NCI-H748 treated with DMSO at 0.1 percent for 48 hours (cell line): ENCODE data around the gene WDR18.
"Not testable (repeated sequence)": the region's sequence is repeated elsewhere in the genome, so short reads cannot be mapped to it uniquely, and the experiment has no call there.

Experiments
- DNase-seq: peaks from one replicate; lab custom pipeline; 2025; lab: John Stamatoyannopoulos, UW

Gene WDR18

DNA sequence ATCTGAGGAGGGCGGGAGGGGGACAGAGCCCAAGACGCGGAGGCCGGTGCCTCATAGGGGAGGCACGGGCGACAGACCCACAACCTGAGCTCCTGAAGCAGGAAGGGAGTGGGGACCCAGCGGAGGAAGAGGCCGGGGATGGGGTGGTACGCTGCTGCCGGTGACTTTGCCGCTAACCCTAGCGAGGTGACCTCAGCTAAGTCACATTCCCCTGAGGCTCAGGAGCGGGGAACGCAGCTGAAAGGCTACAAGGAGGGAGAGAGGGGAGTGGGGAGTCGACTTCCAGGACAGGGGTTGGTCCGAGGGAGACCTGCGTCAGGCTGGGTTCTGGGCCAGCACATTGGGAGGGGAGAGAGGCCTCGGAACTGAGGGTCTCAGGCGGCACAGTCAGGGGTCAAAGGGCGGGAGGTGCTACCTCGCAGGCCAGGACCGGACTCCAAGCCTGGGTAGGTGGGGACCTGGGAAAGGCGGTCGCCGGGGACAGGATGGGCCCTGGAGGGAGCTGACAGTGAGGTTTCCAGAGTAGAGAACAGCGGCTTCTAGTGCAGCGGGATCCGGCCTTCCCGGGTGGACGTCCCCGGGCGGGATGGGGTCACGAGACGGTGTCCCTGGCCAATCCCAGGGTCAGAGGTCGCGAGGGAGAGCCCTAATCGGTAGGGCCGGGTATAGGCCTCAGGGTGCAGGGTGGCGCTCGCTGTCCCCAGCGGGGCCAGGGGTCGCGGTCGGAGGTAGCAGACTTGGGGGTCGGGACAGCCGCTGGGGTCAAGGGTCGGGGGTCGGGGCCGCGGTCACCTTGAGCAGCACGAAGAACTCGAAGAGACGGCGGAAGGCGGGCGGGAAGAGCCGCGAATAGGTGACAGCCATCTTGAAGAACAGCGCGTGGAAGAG, 36.1 kb downstream of the WDR18 start:
- DNase-seq = no peak

GRCh38 chr19:1020868-1021425, 36.8 kb downstream of the WDR18 start, which contains the start of gene TMEM259:
TMEM259 (minus strand) TSS chr19:1021123; CDS start chr19:1020996, 127 bp downstream.
- DNase-seq = peak; percentile 77

- DNase-seq = not testable (repeated sequence)
Observed at GRCh38 chr19:1023883-1024188, 39.7 kb downstream of the WDR18 start.

- not testable (repeated sequence) for DNase-seq
Observed at GRCh38 chr19:1025080-1025479, 40.9 kb downstream of the WDR18 start.

- no peak for DNase-seq
Observed at GRCh38 chr19:1025960-1026782, 42.0 kb downstream of the WDR18 start, which contains the start of gene CNN2. CNN2 (plus strand) TSS chr19:1026608; CDS start chr19:1026662, 54 bp downstream.

DNA sequence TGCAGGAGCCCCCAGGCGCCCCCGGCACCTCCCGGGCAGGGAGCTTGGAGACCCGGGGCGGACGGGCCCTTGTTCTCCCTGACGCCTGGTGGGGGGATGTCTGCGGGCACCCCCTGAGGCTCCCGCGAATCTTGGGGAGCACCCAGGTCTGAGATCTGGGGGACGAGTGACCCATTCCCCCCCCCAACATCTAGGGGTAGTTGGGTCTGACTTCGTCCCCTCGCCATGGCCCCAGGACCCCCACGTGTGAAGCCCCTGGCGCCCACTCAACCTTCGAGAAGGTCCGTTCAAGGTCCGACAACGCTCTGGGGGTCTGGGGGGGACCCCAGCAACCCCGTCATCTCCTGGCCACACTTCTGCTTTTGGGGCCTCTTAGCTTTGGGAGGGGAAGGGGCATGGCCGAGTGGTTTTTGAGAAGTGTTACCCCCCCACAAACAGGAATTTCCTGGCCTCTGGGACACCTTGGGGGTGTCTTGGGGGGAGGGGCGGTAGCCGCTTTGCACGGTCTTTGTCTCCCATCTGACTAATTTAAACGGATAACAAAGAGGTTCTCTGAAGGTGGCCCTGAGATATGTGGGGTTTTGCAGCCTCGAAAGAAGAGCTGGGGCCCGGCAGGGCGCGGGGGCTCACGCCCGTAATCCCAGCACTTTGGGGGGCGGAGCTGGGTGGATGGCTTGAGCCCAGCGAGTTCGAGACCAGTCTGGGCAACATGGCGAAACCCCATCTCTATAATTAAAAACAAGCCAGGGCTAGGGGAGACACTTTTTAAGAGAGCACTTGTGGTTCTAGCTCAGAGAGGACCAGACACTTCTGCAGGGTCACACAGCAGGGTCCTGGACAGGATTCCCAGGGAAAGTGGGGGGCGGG, 42.9 kb downstream of the WDR18 start:
- no peak for DNase-seq

- no peak for DNase-seq
Observed at GRCh38 chr19:1027650-1028061, 43.5 kb downstream of the WDR18 start.

- DNase-seq = peak; percentile 8
Observed at GRCh38 chr19:1028062-1028926, 44.1 kb downstream of the WDR18 start.

DNA sequence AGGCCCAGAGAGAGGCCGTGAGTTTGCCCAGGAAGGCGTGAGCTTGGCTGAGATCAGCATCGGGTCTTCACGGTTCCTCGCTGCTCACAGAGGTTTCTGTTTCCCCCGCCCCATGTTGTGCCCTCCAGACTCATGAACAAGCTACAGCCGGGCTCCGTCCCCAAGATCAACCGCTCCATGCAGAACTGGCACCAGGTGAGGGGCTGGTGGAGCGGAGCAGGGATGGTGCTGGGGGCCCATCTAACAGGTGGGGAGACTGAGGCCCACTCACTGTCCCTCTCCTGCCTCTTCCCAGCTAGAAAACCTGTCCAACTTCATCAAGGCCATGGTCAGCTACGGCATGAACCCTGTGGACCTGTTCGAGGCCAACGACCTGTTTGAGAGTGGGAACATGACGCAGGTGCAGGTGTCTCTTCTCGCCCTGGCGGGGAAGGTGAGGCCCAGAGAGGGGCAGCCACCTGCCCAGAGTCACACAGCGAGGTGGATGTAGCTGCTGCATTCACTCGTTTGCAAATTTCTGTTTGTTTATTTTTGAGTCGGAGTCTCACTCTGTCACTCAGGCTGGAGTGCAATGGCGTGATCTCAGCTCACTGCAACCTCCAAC, 48.2 kb downstream of the WDR18 start:
- DNase-seq = no peak

GRCh38 chr19:1035998-1036621, 52.0 kb downstream of the WDR18 start:
- no peak for DNase-seq

DNA sequence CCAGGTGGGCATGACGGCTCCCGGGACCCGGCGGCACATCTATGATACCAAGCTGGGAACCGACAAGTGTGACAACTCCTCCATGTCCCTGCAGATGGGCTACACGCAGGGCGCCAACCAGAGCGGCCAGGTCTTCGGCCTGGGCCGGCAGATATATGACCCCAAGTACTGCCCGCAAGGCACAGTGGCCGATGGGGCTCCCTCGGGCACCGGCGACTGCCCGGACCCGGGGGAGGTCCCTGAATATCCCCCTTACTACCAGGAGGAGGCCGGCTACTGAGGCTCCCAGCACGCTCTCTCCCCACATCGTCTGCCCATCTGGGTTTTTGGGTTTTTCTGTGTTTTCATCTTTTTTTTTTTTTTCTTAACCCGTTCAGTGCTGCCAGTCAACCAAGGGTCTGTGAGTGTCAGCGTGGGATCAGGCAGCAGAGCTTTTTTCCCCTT, 53.5 kb downstream of the WDR18 start:
- no peak for DNase-seq

DNA sequence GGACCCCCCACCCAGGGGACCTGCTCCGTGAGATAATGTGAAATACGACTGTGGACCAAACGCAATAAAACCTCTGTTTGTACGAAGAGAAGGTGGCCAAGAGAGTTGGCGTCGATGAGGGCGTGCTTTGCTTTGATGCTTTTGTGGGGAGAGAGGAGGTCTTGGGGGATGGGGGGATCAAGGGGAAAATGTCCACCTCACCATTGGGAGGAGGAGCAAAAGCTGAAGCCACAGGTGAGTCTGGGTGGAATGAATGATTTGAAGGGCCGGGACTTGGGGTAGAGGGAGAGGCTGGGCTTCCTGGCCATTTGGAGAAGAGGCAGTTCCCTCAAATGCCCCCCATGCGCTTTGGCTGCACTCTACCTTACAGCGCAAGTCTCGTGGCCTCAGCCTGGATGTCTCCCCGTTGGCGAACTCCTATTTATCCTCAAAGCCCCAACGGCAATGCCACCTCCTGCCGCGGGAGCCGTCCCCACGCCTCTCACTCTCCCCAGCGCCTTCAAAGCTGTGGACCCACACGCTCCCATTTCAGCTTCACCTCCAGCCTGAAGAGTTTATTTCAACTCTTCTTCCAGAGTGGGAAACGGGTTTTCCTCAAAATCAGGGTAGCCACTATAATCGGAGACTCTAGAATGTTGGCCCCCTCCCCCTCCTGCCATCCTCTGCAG, 55.0 kb downstream of the WDR18 start:
- no peak for DNase-seq

DNA sequence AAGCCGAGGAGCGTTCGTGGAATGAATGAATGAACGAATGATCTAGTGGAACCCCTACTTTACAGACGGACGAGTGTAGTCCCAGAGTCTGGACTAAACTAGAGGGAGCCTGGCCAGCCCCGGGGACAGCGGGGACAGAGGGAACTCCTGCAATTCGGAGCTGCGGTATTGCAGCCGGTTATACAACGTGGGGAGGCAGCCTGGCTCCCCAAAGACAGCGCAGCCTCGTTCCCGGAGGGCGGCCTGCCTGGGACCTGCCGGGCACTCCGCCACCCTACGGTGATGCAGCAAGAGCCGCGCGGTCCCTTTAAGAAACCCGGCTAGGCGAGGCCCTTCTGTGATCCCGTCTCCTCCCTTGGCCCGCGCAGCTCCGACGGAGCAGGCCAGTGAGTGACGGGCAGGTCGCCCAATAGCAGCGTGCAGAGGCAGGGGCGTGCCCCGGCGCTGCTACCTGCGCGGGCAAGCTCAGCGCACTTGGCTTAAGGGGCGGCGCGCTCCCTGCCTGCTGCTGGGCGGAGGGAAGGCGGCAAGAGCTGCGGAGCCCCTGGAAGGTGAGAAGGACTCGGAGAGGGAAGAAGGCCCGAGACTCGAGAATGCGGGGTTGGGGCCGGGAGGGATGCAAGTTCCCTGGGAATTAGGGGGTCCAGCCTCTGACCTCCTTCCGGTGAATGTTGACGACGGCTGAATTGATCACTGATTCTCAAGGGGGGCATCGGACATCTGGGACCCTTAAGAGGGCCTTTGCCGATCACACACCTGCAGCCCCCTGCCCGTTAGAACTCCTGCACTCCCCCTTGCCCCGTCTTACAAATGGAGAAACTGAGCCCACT, 55.7 kb downstream of the WDR18 start, which contains the start of gene ABCA7:
TSS of gene ABCA7 (plus strand) at position 462 of the 830 bp plus-strand sequence. CDS start 1,255 bp downstream, outside the sequence.
- peak; percentile 87 for DNase-seq

- DNase-seq = peak; percentile 70
Observed at GRCh38 chr19:1040476-1041271, 56.5 kb downstream of the WDR18 start.

GRCh38 chr19:1041272-1041834, 57.2 kb downstream of the WDR18 start:
- no peak for DNase-seq

- DNase-seq = no peak
Observed at GRCh38 chr19:1041835-1042685, 57.9 kb downstream of the WDR18 start.
